ENCODE data around the gene DDIT4.

- no peak for TF ChIP-seq CTCF (conservative IDR thresholded peaks at IDR 0.05; ENCODE audit: low read depth, low read length)
- no peak for TF ChIP-seq EZH2 (IDR thresholded peaks at IDR 0.05; ENCODE audit: low read length, unreplicated experiment)
- TF ChIP-seq EZH2phosphoT487 (IDR thresholded peaks at IDR 0.05; ENCODE audit: borderline replicate concordance, low read length): no peak
Observed at GRCh38 chr10:72226418-72227027, 47.2 kb upstream of the DDIT4 start.

Measured in PC-3 (cell line).